ENCODE data around the gene PRADC1.
"Not testable (repeated sequence)": the region's sequence is repeated elsewhere in the genome, so short reads cannot be mapped to it uniquely, and the experiment has no call there.

PRADC1 gene

GRCh38 chr2:73202156-73203054 lies 30.6 kb downstream of the PRADC1 start, which contains the start of gene NOTO:
TSS of gene NOTO (plus strand) at chr2:73202574. CDS start at chr2:73202667, 93 bp downstream.
- no peak for DNase-seq (ENCODE audit: low spot score)

GRCh38 chr2:73200281-73200680 lies 32.8 kb downstream of the PRADC1 start:
- DNase-seq (ENCODE audit: low spot score) = not testable (repeated sequence)

- no peak for DNase-seq (ENCODE audit: low spot score)
Measured at GRCh38 chr2:73197579-73197978, 35.5 kb downstream of the PRADC1 start.

DNA sequence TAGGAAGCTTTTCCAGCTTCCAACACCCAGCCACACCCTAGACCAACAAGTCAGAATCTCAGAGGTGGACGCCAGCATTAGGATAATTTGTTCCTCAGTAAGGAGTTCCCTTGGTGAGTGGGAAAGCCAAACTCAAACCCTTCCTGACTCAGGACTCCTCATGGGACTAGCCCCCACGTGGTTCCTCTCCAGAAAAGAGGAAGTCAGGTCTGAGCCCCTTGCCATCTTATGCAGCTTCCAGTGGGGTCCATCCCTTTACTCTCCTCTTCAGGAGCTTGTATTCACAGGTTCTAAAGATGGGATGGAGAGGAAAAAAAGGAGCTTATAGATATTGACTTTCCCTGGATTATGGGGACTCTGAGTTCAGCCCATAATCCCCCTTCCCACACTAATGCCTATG lies 45.5 kb downstream of the PRADC1 start:
- no peak for DNase-seq (ENCODE audit: low spot score)

GRCh38 chr2:73185965-73186364 lies 47.1 kb downstream of the PRADC1 start:
- DNase-seq (ENCODE audit: low spot score) = no peak

Measured in D341Med (cell line).